OCI-LY7 (cell line): ENCODE measurements around the gene TM2D3.

Experiments
- EZH2phosphoT487 ChIP-seq: fragments of 200-600 bp; sonication (generic); IDR thresholded peaks from 2 replicates; pipeline ENCODE4 v1.6.1; 2018; ENCODE audit warnings: low read depth, borderline replicate concordance, mild to moderate bottlenecking, mixed run types, antibody characterized with exemption, low read length, moderate library complexity, mixed read lengths
- TF ChIP-seq, protein P1 (sequence below): fragments of 200-600 bp; sonication (generic); conservative IDR thresholded peaks from 2 replicates; pipeline ENCODE4 v1.5.1; 2014; ENCODE audit warnings: mild to moderate bottlenecking, antibody characterized with exemption, low read length, moderate library complexity, mixed read lengths

GRCh38 chr15:101615414-101615985 lies 36.7 kb downstream of the TM2D3 start:
- TF ChIP-seq, protein P1, sequence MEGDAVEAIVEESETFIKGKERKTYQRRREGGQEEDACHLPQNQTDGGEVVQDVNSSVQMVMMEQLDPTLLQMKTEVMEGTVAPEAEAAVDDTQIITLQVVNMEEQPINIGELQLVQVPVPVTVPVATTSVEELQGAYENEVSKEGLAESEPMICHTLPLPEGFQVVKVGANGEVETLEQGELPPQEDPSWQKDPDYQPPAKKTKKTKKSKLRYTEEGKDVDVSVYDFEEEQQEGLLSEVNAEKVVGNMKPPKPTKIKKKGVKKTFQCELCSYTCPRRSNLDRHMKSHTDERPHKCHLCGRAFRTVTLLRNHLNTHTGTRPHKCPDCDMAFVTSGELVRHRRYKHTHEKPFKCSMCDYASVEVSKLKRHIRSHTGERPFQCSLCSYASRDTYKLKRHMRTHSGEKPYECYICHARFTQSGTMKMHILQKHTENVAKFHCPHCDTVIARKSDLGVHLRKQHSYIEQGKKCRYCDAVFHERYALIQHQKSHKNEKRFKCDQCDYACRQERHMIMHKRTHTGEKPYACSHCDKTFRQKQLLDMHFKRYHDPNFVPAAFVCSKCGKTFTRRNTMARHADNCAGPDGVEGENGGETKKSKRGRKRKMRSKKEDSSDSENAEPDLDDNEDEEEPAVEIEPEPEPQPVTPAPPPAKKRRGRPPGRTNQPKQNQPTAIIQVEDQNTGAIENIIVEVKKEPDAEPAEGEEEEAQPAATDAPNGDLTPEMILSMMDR = no peak
- no peak for TF ChIP-seq EZH2phosphoT487
